ENCODE measurements around the gene SLF2.

- TF ChIP-seq POLR2A (IDR thresholded peaks at IDR 0.05) (no peak), CTCF (IDR thresholded peaks at IDR 0.05 in 4 of 5, conservative IDR thresholded peaks at IDR 0.05 in 1 of 5) (peak in 1 of 5 experiments; percentile 37)
Measured at GRCh38 chr10:100872034-100872791, 40.5 kb upstream of the SLF2 start.
